Activated CD8-positive, alpha-beta T cell treated with anti-CD3 and anti-CD28 coated beads, Interleukin-2, amount 10 ng/mL, durations not matched to agents 7 days and 5 days (primary cell): ENCODE results near the gene PAMR1. TPM values are rescaled to one million over a fixed set of nuclear protein-coding genes. Genes with fewer than 3 reads are reported as not detected.
A peak's percentile ranks its signal among the peaks of the same experiment; 100 is the strongest.

ENCODE experiments used
- ATAC-seq: fragments of 150-1000 bp; cut with Tn5 transposase; one replicate; pipeline ENCODE4 v1.10.0; 2021; ENCODE audit warnings: moderate library complexity
- CTCF ChIA-PET: fragments of 350-600 bp; sonication (Branson Sonifier 250); formaldehyde crosslinking; loops from one replicate; lab custom pipeline; 2021; ENCODE audit warnings: antibody characterized with exemption; lab: Charles Lee
- POLR2A ChIA-PET: fragments of 350-600 bp; sonication (Branson Sonifier 250); formaldehyde crosslinking; loops from one replicate; lab custom pipeline; 2021; ENCODE audit warnings: antibody characterized with exemption; lab: Charles Lee
- DNase-seq: peaks from one replicate; pipeline ENCODE4 v3.0.0-alpha.2; 2020
- H3K27ac Mint-ChIP-seq: one replicate; pipeline ENCODE4 v1.8.0; 2021; ENCODE audit warnings: mild to moderate bottlenecking, mixed read lengths
- H3K27me3 Mint-ChIP-seq: one replicate; pipeline ENCODE4 v1.8.0; 2021; ENCODE audit warnings: low read depth, mixed read lengths
- H3K36me3 Mint-ChIP-seq: one replicate; pipeline ENCODE4 v1.8.0; 2021; ENCODE audit warnings: low read depth, mixed read lengths
- H3K4me1 Mint-ChIP-seq: one replicate; pipeline ENCODE4 v1.8.0; 2021; ENCODE audit warnings: low read depth, mixed read lengths
- H3K4me3 Mint-ChIP-seq: one replicate; pipeline ENCODE4 v1.8.0; 2021; ENCODE audit warnings: mild to moderate bottlenecking, mixed read lengths
- H3K9me3 Mint-ChIP-seq: one replicate; pipeline ENCODE4 v1.8.0; 2022; ENCODE audit warnings: mixed read lengths; ENCODE audit not compliant: insufficient read depth
- total RNA-seq, 2 experiments: library from RNA; stranded (reverse); gene quantifications; one replicate each; pipeline ENCODE4 v1.2.3, GENCODE V29; 2021

PAMR1 gene
- total RNA-seq, 2 experiments from 2014 or later = not detected

DNA sequence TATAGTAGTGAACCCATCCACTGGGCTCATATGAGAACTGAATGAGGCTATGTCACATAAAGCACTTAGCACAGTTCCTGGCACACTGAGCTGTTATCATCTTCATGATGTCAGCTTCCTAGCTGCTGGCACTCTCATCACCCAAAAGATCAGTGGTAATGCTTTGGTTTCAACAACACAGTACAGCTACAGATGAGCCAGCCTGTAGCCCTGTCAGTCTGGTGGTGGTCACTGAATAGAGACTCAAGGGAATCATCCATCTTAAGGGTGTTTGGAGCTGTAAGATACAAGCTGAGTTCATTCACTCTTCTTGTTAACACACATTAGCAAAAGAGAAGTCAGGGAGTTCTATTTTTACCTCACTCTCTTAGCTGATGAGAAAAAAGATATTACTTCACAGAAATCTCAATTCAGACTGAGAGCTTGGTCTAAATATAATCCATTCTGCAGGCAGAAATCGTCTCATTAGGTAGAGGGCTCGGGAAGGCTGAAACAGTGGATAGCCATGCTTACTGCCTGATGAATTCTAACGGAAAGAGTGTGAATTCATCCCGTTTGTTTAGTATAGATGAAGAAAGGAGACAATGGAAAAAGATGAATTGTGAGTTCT lies 99.7 kb downstream of the PAMR1 start:
- Mint-ChIP-seq H3K27ac (no peak overlapping the region), H3K4me3 (no peak overlapping the region), H3K27me3 (peaks cover 68% of the 10 kb centered on the region), H3K4me1 (no peaks in the 10 kb centered on the region), H3K36me3 (no peaks in the 10 kb centered on the region), H3K9me3 (no peaks in the 10 kb centered on the region)
- no peak for ATAC-seq
- POLR2A ChIA-PET = no interaction called here
- no peak for DNase-seq
- CTCF ChIA-PET = interaction anchor here (1.4 kb wide), 1 partner anchor 13 kb away, joined by 3 read pairs; no protein-coding TSS in a partner anchor

DNA sequence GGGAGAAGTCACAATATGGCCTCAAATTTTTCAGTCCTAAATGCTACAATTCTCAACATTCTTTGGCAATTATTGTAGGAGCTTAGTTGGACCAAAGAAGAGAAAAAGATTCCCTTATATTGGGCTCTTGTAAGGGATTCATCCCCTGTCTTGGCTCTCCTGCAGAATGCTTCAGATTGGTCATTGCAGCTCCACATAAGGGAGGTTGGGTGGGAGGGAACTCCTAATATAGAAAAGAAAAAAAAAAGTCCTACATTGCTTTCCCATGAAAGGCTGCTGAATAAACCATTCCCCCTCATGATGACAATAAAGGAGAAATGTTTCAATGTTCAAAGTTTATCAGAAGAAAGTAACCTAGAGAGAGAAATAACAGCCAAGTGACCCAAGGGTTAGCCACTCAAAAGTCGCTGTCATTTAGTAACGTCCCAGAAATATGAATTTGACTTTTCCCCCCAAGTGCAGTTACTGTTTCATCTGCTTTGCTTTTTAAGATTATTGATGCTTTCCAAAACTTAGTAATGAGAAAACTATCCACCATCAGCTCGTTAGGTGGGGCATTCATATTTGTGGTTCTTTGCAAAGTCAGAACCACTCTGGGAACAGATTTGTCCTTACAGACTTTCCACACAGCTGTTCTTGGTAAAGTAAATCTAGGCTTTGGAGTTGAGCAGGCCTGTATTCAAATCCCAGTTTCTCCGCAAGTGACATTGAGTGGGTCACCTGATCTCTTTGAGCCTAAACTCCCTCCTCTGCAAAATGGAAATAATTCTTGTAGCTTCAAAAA lies 101.1 kb downstream of the PAMR1 start:
- Mint-ChIP-seq H3K4me1 (peaks cover 7% of the 10 kb centered on the region), H3K36me3 (no peaks in the 10 kb centered on the region), H3K9me3 (no peaks in the 10 kb centered on the region), H3K4me3 (no peak overlapping the region), H3K27ac (no peak overlapping the region), H3K27me3 (peaks cover 71% of the 10 kb centered on the region)
- ATAC-seq (no peak), DNase-seq (no peak)
- POLR2A ChIA-PET = no interaction called here
- CTCF ChIA-PET = interaction anchor here (1.4 kb wide), 1 partner anchor 12 kb away, joined by 3 read pairs; no protein-coding TSS in a partner anchor

GRCh38 chr11:35420371-35420770 lies 105.0 kb downstream of the PAMR1 start:
- Mint-ChIP-seq H3K27me3 (peaks cover 77% of the 10 kb centered on the region), H3K4me3 (peak overlapping the region; percentile 40), H3K27ac (no peak overlapping the region), H3K36me3 (no peaks in the 10 kb centered on the region), H3K9me3 (no peaks in the 10 kb centered on the region), H3K4me1 (peaks cover 15% of the 10 kb centered on the region)
- DNase-seq (no peak), ATAC-seq (no peak)
- CTCF ChIA-PET = interaction anchor here (1.5 kb wide), 1 partner anchor 9 kb away, joined by 3 read pairs; no protein-coding TSS in a partner anchor
- POLR2A ChIA-PET = no interaction called here

DNA sequence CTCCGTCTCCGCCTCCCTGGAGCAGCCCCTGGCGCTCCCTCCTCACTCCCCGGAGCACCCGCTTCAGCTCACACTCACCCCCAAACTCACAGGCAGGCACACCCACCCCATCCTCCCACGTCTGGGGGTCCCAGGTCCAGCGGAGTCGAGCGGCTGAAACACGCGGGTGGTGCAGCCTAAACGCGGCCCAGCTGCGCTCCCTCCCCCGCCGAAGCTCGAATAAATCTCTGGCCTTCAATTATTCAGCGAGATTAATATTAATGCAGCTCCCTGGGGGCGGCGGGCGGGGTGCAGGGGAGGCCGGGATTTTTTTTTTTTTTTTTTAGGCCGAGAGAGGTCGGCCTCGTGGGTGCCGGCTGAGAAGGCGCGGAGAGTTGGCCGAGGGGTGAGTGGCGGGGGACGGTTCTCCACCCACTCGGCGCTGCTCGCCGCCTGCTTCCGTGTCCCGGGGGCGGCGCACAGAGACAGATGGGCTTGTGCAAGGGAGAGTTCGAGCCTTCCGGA lies 105.5 kb downstream of the PAMR1 start:
- peak; percentile 24 for ATAC-seq
- Mint-ChIP-seq H3K9me3 (no peaks in the 10 kb centered on the region), H3K27ac (no peak overlapping the region), H3K36me3 (no peaks in the 10 kb centered on the region), H3K4me1 (peaks cover 15% of the 10 kb centered on the region), H3K27me3 (peaks cover 77% of the 10 kb centered on the region), H3K4me3 (peak overlapping the region; percentile 40)
- CTCF ChIA-PET = interaction anchor here (1.5 kb wide), 1 partner anchor 9 kb away, joined by 3 read pairs; no protein-coding TSS in a partner anchor
- POLR2A ChIA-PET = interaction anchor here (0.8 kb wide), 1 partner anchor 503 kb away, joined by 3 read pairs; the partner anchor contains the start of gene PDHX
- no peak for DNase-seq

DNA sequence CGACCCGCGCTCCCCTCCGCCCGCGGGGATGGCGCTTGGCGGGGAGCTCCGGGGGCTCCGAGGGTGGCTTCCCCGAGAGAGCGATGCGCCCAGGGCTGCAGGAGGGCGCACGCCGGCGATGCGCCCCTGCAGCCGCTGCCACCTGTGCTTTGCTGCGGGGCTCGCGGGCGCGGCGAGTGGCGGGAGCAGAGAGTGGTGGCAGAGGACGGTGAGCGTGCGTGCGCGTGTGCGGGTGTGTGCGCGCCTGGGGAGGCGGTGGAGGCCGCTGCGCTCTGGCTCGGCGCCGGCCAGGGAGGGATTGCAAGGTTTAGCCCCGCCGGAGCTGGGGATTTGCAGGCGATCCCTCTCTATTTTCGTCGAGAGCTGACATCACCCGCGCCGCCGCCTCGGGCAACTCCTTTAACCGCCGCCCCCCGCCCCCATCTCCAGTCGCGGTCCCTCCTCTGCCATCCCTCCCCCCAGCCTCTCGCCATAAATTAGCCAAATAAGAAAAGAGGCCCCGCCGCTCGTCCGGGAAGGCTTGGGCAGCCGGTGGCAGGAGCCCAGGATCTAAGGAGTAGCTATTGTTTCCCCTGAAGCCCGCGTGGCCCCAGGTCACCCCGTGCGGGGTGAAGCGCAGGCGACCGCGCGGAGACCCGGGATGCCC lies 106.1 kb downstream of the PAMR1 start, which contains the start of gene SLC1A2:
SLC1A2 (minus strand) TSS at position 375 of the 646 bp plus-strand sequence. CDS start 592 bp downstream, outside the sequence.
- ChIA-PET POLR2A (interaction anchor here (0.8 kb wide), 1 partner anchor 503 kb away, joined by 3 read pairs; the partner anchor contains the start of gene PDHX), CTCF (interaction anchor here (1.5 kb wide), 1 partner anchor 10 kb away, joined by 3 read pairs; no protein-coding TSS in a partner anchor)
- no peak within 1 kb of the TSS for H3K27ac Mint-ChIP-seq
- H3K27me3 Mint-ChIP-seq = peaks cover 82% of the 10 kb centered on the region
- DNase-seq = no peak
- no peaks in the 10 kb centered on the region for H3K9me3 Mint-ChIP-seq
- H3K4me3 Mint-ChIP-seq = peak within 1 kb of the TSS; percentile 58
- peaks cover 15% of the 10 kb centered on the region for H3K4me1 Mint-ChIP-seq
- H3K36me3 Mint-ChIP-seq = no peaks in the 10 kb centered on the region
- ATAC-seq = peak; percentile 50

GRCh38 chr11:35418282-35419183 lies 106.9 kb downstream of the PAMR1 start:
- Mint-ChIP-seq H3K4me1 (peaks cover 15% of the 10 kb centered on the region), H3K27ac (no peak overlapping the region), H3K9me3 (no peaks in the 10 kb centered on the region), H3K36me3 (no peaks in the 10 kb centered on the region), H3K27me3 (peaks cover 81% of the 10 kb centered on the region), H3K4me3 (peak overlapping the region; percentile 58)
- peak; percentile 73 for ATAC-seq
- DNase-seq = no peak
- POLR2A ChIA-PET = interaction anchor here (0.8 kb wide), 1 partner anchor 502 kb away, joined by 3 read pairs; the partner anchor contains the start of gene PDHX
- CTCF ChIA-PET = no interaction called here

DNA sequence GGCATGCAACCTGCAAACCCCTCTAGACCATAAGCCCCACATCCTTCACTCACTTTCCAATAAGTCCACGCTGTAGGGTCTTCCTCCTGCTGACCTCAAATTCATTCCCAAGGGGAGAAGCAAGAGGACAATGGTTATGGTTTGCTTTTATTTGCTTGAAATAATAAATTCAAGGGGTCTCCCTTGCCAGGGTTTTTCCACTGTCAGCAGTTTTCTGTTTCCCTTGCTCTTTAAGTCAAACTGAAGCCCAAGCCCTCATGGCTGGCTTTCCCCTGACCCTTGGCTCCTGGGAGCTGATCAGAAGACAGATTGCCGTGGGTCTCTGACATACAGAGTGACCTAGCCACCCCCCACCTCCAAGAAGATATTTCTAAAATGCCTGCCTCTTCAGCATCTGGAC lies 109.9 kb downstream of the PAMR1 start:
- no peak for ATAC-seq
- Mint-ChIP-seq H3K27ac (no peak overlapping the region), H3K27me3 (peaks cover 61% of the 10 kb centered on the region), H3K9me3 (no peaks in the 10 kb centered on the region), H3K4me3 (no peak overlapping the region), H3K4me1 (peaks cover 14% of the 10 kb centered on the region), H3K36me3 (no peaks in the 10 kb centered on the region)
- POLR2A ChIA-PET = interaction anchor here (0.6 kb wide), 1 partner anchor 480 kb away, joined by 3 read pairs; no protein-coding TSS in a partner anchor
- CTCF ChIA-PET = no interaction called here
- DNase-seq = no peak

DNA sequence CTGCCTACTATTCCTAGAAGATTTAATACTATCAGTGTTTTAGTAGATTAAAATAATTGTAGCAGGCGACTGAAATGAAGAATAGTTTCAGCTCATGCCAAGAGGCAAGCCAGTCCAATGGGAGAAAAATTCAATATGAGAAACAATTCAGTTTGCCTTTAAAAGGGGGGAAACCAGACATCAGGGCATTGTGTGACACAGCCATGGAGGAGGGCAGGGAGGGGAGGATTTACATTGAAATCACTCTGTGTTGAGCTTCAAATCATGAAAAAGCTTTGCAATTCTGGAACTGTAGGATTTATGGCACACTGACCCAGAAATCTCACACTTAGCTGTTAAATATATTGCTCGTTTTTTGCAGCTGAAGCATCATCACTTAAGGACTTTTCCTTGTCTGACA lies 110.6 kb downstream of the PAMR1 start:
- Mint-ChIP-seq H3K27me3 (peaks cover 58% of the 10 kb centered on the region), H3K36me3 (no peaks in the 10 kb centered on the region), H3K4me3 (no peak overlapping the region), H3K27ac (no peak overlapping the region), H3K9me3 (no peaks in the 10 kb centered on the region), H3K4me1 (peaks cover 10% of the 10 kb centered on the region)
- ChIA-PET POLR2A (interaction anchor here (0.6 kb wide), 2 partner anchors 160 to 480 kb away, joined by 3 read pairs; no protein-coding TSS in a partner anchor), CTCF (no interaction called here)
- no peak for DNase-seq
- ATAC-seq = no peak

DNA sequence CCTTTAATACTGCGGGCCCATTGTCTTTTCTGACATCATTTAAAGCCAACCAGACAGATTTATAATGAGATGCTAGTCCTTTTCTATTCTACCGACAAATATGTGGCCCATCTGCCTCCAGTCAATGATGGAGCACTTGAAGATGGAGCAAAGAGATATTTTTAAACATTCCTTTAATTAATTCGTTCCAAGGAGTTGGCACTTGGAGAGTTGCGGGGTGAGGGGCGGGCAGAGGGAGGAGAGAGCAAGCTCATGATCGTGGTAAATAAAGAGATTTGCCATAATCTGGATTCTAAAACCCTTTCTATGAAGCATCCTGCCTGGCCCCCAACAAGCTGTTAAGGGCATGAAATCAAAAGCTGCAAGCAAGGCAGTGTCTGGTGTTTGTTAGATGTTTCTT lies 111.1 kb downstream of the PAMR1 start:
- no peaks in the 10 kb centered on the region for H3K36me3 Mint-ChIP-seq
- no peaks in the 10 kb centered on the region for H3K9me3 Mint-ChIP-seq
- ChIA-PET CTCF (no interaction called here), POLR2A (interaction anchor here (0.6 kb wide), 1 partner anchor 159 kb away, joined by 3 read pairs; no protein-coding TSS in a partner anchor)
- ATAC-seq (no peak), DNase-seq (no peak)
- H3K27me3 Mint-ChIP-seq = peaks cover 57% of the 10 kb centered on the region
- H3K27ac Mint-ChIP-seq = no peak overlapping the region
- no peak overlapping the region for H3K4me3 Mint-ChIP-seq
- peaks cover 8% of the 10 kb centered on the region for H3K4me1 Mint-ChIP-seq

DNA sequence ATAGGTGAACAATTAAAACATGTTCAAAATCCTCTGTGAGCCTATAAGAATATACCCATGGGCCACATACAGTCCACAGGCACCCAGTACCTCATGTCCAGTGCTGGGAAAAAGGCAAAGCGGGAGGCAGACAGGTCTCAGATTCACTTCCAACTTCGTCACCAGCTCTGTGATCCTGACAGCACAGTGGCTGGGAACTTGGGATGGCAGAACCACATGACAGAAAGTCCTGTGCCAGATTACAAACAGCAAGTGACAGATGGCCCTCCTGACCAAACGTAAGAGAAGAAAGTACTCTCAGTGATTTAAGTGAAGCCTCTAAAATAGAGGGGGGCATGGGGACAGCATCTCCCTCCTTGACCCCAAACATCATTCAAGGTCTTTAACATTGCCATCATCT lies 111.8 kb downstream of the PAMR1 start:
- no peak overlapping the region for H3K4me3 Mint-ChIP-seq
- POLR2A ChIA-PET = no interaction called here
- DNase-seq (no peak), ATAC-seq (no peak)
- CTCF ChIA-PET = interaction anchor here (1.1 kb wide), 1 partner anchor 487 kb away, joined by 3 read pairs; no protein-coding TSS in a partner anchor
- peaks cover 54% of the 10 kb centered on the region for H3K27me3 Mint-ChIP-seq
- no peaks in the 10 kb centered on the region for H3K36me3 Mint-ChIP-seq
- no peaks in the 10 kb centered on the region for H3K9me3 Mint-ChIP-seq
- peaks cover 6% of the 10 kb centered on the region for H3K4me1 Mint-ChIP-seq
- no peak overlapping the region for H3K27ac Mint-ChIP-seq
